HepG2 (cell line): ENCODE data around the gene TMEM143. TPM values are rescaled to one million over a fixed set of nuclear protein-coding genes. Genes with fewer than 3 reads are reported as not detected.

Experiments used
- CC2D1A ChIP-seq: sonication (generic); formaldehyde crosslinking; IDR thresholded peaks from 2 replicates; pipeline ENCODE4 v1.8.1; 2023; ENCODE audit warnings: mild to moderate bottlenecking, missing genetic modification reagents
- FOXC1 ChIP-seq: sonication (generic); formaldehyde crosslinking; IDR thresholded peaks from 2 replicates; pipeline ENCODE4 v1.8.0; 2022; ENCODE audit warnings: mild to moderate bottlenecking, missing genetic modification reagents, borderline replicate concordance
- FOXK2 ChIP-seq: fragments of 450-650 bp; IDR thresholded peaks from 2 replicates; pipeline ENCODE4 v1.6.1; 2016
- KDM2A ChIP-seq: sonication (generic); formaldehyde crosslinking; IDR thresholded peaks from 2 replicates; pipeline ENCODE4 v1.4.0; 2020; ENCODE audit warnings: low read depth, missing genetic modification reagents, borderline replicate concordance
- NFYB ChIP-seq: sonication (generic); formaldehyde crosslinking; IDR thresholded peaks from 2 replicates; pipeline ENCODE4 v1.4.0; 2020; ENCODE audit warnings: missing genetic modification reagents
- PAXIP1 ChIP-seq: sonication (generic); formaldehyde crosslinking; conservative IDR thresholded peaks from 2 replicates; pipeline ENCODE4 v1.4.0; 2020; ENCODE audit warnings: mild to moderate bottlenecking, missing genetic modification reagents, moderate library complexity
- PHB2 ChIP-seq: fragments of 450-650 bp; IDR thresholded peaks from 2 replicates; pipeline ENCODE4 v1.6.1; 2018; ENCODE audit not compliant: partially characterized antibody
- SKIL ChIP-seq: sonication (generic); formaldehyde crosslinking; IDR thresholded peaks from 2 replicates; pipeline ENCODE4 v1.8.0; 2022; ENCODE audit warnings: missing genetic modification reagents, mild to moderate bottlenecking, moderate library complexity, borderline replicate concordance
- SOX5 ChIP-seq: IDR thresholded peaks from 2 replicates; pipeline ENCODE4 v1.6.1; 2016; ENCODE audit warnings: borderline replicate concordance
- SUZ12 ChIP-seq: fragments of 150-350 bp; IDR thresholded peaks from 2 replicates; pipeline ENCODE4 v1.6.1; 2014; ENCODE audit warnings: low read depth, low read length
- TEAD2 ChIP-seq: sonication (generic); formaldehyde crosslinking; IDR thresholded peaks from 2 replicates; pipeline ENCODE4 v1.9.0; 2021; ENCODE audit warnings: missing genetic modification reagents
- ZNF138 ChIP-seq: sonication (generic); formaldehyde crosslinking; IDR thresholded peaks from 2 replicates; pipeline ENCODE4 v1.5.0; 2020; ENCODE audit warnings: mild to moderate bottlenecking, low read depth, missing genetic modification reagents
- ZNF432 ChIP-seq: sonication (generic); formaldehyde crosslinking; IDR thresholded peaks from 2 replicates; pipeline ENCODE4 v1.5.0; 2020; ENCODE audit warnings: missing genetic modification reagents, mild to moderate bottlenecking, borderline replicate concordance
- ZNF501 ChIP-seq: sonication (generic); formaldehyde crosslinking; IDR thresholded peaks from 2 replicates; pipeline ENCODE4 v1.5.1; 2020; ENCODE audit warnings: mild to moderate bottlenecking, moderate library complexity, missing genetic modification reagents
- ZNF615 ChIP-seq: sonication (generic); formaldehyde crosslinking; IDR thresholded peaks from 2 replicates; pipeline ENCODE4 v1.5.0; 2020; ENCODE audit warnings: mild to moderate bottlenecking, missing genetic modification reagents, borderline replicate concordance
- polyA plus RNA-seq, 8 experiments: library from polyadenylated mRNA; depleted of rRNA in 3 of 8; stranded (reverse) in 7 of 8; unstranded in 1 of 8; fragments of >200 nt; fragmentation: Illumina TruSeq in 4 of 8; extraction: Trizol in 4 of 8; gene quantifications; 2 replicates each; pipeline versions ENCODE4 v1.2.1 to v1.2.3, GENCODE V29; 2011 to 2016; ENCODE audit warnings: low read depth in 4 of 8, missing spikeins in 1 of 8, mixed read lengths in 1 of 8; ENCODE audit not compliant: insufficient read depth in 1 of 8
- total RNA-seq, 5 experiments: library from RNA; depleted of rRNA; stranded (reverse); fragments of >200 nt; fragmentation: Illumina TruSeq; extraction: Trizol; gene quantifications; 2 replicates each; pipeline ENCODE4 v1.2.3, GENCODE V29; 2016; ENCODE audit warnings: low read depth in 1 of 5
- TF ChIP-seq, protein P1 (sequence below): sonication (generic); formaldehyde crosslinking; IDR thresholded peaks from 2 replicates; pipeline ENCODE4 v1.4.0; 2020; ENCODE audit warnings: missing genetic modification reagents
- TF ChIP-seq, protein P2 (sequence below): sonication (generic); formaldehyde crosslinking; IDR thresholded peaks from 2 replicates; pipeline ENCODE4 v1.5.0; 2020; ENCODE audit warnings: missing genetic modification reagents
- TF ChIP-seq, protein P3 (sequence below): sonication (generic); formaldehyde crosslinking; IDR thresholded peaks from 2 replicates; pipeline ENCODE4 v1.4.0; 2020; ENCODE audit warnings: missing genetic modification reagents; ENCODE audit errors: not compliant biosample characterization

Gene TMEM143
- total and polyA plus RNA-seq, 2 of the 13 experiments (the other 11 are each of a cell fraction or from before 2014, with no cell fraction given) = 7.7 to 11.3 TPM

DNA sequence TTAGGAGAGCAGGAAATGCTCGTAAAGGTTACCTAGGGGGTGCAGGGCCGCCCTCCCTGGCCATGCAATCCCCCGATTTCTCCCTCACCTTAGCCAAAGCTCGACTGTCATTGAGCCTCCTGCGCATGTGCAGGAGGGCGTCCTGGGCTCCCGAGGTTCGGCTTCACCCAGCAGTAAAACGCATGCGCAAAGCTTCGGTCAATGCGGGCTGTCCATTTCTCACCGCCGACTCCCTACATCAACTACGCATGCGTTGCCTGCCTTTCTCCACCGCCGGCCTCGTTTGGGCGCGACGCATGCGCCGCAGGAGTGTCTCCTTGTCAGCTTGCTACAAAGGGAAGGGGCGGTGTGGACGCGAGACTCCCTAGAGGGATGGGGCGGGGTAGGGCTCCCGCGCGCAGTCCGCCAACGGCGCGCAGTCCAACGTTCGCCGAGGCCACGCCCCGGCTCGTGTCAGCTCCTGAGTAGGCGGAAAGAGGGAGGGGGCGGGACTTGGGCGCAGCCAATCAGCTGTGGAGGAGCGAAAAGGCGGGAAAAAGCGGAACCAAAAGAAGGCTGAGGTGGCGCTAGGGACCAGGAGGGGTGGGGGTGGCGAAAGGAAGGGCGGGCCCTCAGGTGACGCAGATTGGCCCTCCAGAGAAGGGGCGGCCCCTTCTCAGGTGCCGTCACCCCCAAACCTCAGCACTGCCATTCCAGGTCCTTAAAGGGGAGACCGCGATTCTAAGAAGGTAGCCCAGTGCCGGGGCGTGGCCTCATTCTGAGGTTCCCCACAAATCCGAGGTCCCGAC lies at the start of gene TMEM143, which contains the start of gene SYNGR4 (continued):
- TF ChIP-seq, protein P1, sequence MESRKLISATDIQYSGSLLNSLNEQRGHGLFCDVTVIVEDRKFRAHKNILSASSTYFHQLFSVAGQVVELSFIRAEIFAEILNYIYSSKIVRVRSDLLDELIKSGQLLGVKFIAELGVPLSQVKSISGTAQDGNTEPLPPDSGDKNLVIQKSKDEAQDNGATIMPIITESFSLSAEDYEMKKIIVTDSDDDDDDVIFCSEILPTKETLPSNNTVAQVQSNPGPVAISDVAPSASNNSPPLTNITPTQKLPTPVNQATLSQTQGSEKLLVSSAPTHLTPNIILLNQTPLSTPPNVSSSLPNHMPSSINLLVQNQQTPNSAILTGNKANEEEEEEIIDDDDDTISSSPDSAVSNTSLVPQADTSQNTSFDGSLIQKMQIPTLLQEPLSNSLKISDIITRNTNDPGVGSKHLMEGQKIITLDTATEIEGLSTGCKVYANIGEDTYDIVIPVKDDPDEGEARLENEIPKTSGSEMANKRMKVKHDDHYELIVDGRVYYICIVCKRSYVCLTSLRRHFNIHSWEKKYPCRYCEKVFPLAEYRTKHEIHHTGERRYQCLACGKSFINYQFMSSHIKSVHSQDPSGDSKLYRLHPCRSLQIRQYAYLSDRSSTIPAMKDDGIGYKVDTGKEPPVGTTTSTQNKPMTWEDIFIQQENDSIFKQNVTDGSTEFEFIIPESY (CRISPR knock-in tag) = peak; percentile 33; the same call in 1 of the 2 replicates
- TF ChIP-seq KDM2A (CRISPR knock-in tag) (peak; percentile 31; the same call in 1 of the 2 replicates), ZNF615 (no peak), FOXC1 (CRISPR knock-in tag) (no peak), PAXIP1 (CRISPR knock-in tag) (peak; percentile 44; the same call in 1 of the 2 replicates), SKIL (CRISPR knock-in tag) (peak; percentile 30; the same call in 1 of the 2 replicates), SUZ12 (no peak), NFYB (CRISPR knock-in tag) (peak; percentile 87), ZNF501 (CRISPR knock-in tag) (peak; percentile 8; the same call in 1 of the 2 replicates), SOX5 (no peak), TEAD2 (CRISPR knock-in tag) (no peak), ZNF138 (CRISPR knock-in tag) (peak; percentile 85; the same call in 1 of the 2 replicates), PHB2 (no peak), FOXK2 (0 out of 2 replicates have a peak, but pooled peaks have one; percentile 15), CC2D1A (CRISPR knock-in tag) (no peak), ZNF432 (no peak)
- TF ChIP-seq, protein P2, sequence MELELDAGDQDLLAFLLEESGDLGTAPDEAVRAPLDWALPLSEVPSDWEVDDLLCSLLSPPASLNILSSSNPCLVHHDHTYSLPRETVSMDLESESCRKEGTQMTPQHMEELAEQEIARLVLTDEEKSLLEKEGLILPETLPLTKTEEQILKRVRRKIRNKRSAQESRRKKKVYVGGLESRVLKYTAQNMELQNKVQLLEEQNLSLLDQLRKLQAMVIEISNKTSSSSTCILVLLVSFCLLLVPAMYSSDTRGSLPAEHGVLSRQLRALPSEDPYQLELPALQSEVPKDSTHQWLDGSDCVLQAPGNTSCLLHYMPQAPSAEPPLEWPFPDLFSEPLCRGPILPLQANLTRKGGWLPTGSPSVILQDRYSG (CRISPR knock-in tag) = 0 out of 2 replicates have a peak, but pooled peaks have one; percentile 53
- TF ChIP-seq, protein P3, sequence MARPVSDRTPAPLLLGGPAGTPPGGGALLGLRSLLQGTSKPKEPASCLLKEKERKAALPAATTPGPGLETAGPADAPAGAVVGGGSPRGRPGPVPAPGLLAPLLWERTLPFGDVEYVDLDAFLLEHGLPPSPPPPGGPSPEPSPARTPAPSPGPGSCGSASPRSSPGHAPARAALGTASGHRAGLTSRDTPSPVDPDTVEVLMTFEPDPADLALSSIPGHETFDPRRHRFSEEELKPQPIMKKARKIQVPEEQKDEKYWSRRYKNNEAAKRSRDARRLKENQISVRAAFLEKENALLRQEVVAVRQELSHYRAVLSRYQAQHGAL (CRISPR knock-in tag) = no peak
